HEK293 (cell line): ENCODE measurements around the gene COX6A2.

Source experiments
- CTCF ChIA-PET: fragments of 350-600 bp; formaldehyde crosslinking; extraction: SDS; loops from one replicate; lab custom pipeline; 2021; ENCODE audit warnings: antibody characterized with exemption; lab: Yijun Ruan, JAX
- POLR2A ChIA-PET: fragments of 300-600 bp; formaldehyde crosslinking; extraction: SDS; loops from one replicate; lab custom pipeline; 2020; ENCODE audit warnings: antibody characterized with exemption, inconsistent platforms; lab: Yijun Ruan, JAX
- H3K27ac ChIP-seq: fragments of 200-500 bp; sonication (Bioruptor generic); 2 replicates; pipeline ENCODE4 v1.5.1; 2014; ENCODE audit warnings: low read depth, low read length, control low read depth, inconsistent platforms; ENCODE audit errors: extremely low read depth
- H3K36me3 ChIP-seq, 2 experiments: fragments of 200-500 bp in 1 of 2; sonication (Bioruptor generic) in 1 of 2; 1 replicate in 1 of 2; 2 replicates in 1 of 2; pipeline ENCODE4 v1.5.1; 2014 to 2017; ENCODE audit warnings: inconsistent platforms in 2 of 2, low read length in 2 of 2; ENCODE audit not compliant: control insufficient read depth in 2 of 2, insufficient read depth in 1 of 2
- H3K4me1 ChIP-seq: fragments of 200-500 bp; sonication (Bioruptor generic); 2 replicates; pipeline ENCODE4 v1.5.1; 2014; ENCODE audit warnings: mild to moderate bottlenecking, low read length, inconsistent platforms; ENCODE audit not compliant: control insufficient read depth, insufficient read depth
- H3K4me3 ChIP-seq: 2 replicates; pipeline ENCODE4 v1.5.1; 2011; ENCODE audit warnings: low read depth, mild to moderate bottlenecking, control low read depth, low read length, moderate library complexity
- H3K9me3 ChIP-seq: fragments of 200-500 bp; sonication (Bioruptor generic); 2 replicates; pipeline ENCODE4 v1.5.1; 2014; ENCODE audit warnings: low read depth, low read length, inconsistent platforms; ENCODE audit not compliant: control insufficient read depth, insufficient read depth
- IKZF3 ChIP-seq: fragments of 450-650 bp; IDR thresholded peaks from 2 replicates; pipeline ENCODE4 v1.5.0; 2018; ENCODE audit warnings: missing biosample characterization, mild to moderate bottlenecking, missing genetic modification characterization, moderate library complexity
- KLF16 ChIP-seq: fragments of 450-650 bp; formaldehyde crosslinking; IDR thresholded peaks from 2 replicates; pipeline ENCODE4 v1.5.1; 2017; ENCODE audit warnings: missing biosample characterization, missing genetic modification characterization
- MEIS1 ChIP-seq: sonication (generic); formaldehyde crosslinking; IDR thresholded peaks from 2 replicates; pipeline ENCODE4 v1.8.1; 2022; ENCODE audit warnings: missing genetic modification reagents, mild to moderate bottlenecking, borderline replicate concordance
- MYNN ChIP-seq: fragments of 450-650 bp; formaldehyde crosslinking; IDR thresholded peaks from 2 replicates; pipeline ENCODE4 v1.5.1; 2016; ENCODE audit warnings: missing biosample characterization, missing genetic modification characterization, borderline replicate concordance
- REPIN1 ChIP-seq: fragments of 450-650 bp; formaldehyde crosslinking; IDR thresholded peaks from 2 replicates; pipeline ENCODE4 v1.5.1; 2017; ENCODE audit warnings: missing biosample characterization, missing genetic modification characterization, low read depth
- SP2 ChIP-seq: fragments of 450-650 bp; formaldehyde crosslinking; IDR thresholded peaks from 2 replicates; pipeline ENCODE4 v1.5.1; 2016; ENCODE audit warnings: missing biosample characterization, missing genetic modification characterization
- SP3 ChIP-seq: fragments of 450-650 bp; formaldehyde crosslinking; IDR thresholded peaks from 2 replicates; pipeline ENCODE4 v1.5.1; 2016; ENCODE audit warnings: missing biosample characterization, missing genetic modification characterization
- TCF7L2 ChIP-seq: IDR thresholded peaks from 2 replicates; pipeline ENCODE4 v1.6.1; 2011; ENCODE audit warnings: low read depth, mild to moderate bottlenecking, inconsistent platforms, low read length, moderate library complexity, borderline replicate concordance
- ZBTB26 ChIP-seq: fragments of 450-650 bp; formaldehyde crosslinking; optimal IDR thresholded peaks from 2 replicates; pipeline ENCODE3; 2016; ENCODE audit warnings: missing biosample characterization, mild to moderate bottlenecking, missing genetic modification characterization
- ZBTB6 ChIP-seq: fragments of 450-650 bp; formaldehyde crosslinking; IDR thresholded peaks from 2 replicates; pipeline ENCODE4 v1.5.1; 2017; ENCODE audit warnings: missing biosample characterization, missing genetic modification characterization
- ZBTB7A ChIP-seq: fragments of 450-650 bp; formaldehyde crosslinking; IDR thresholded peaks from 2 replicates; pipeline ENCODE4 v1.5.1; 2016; ENCODE audit warnings: low read depth, missing biosample characterization, missing genetic modification characterization
- ZNF155 ChIP-seq: fragments of 450-650 bp; formaldehyde crosslinking; IDR thresholded peaks from 2 replicates; pipeline ENCODE4 v1.5.1; 2016; ENCODE audit warnings: missing biosample characterization, missing genetic modification characterization
- ZNF157 ChIP-seq: fragments of 450-650 bp; formaldehyde crosslinking; IDR thresholded peaks from 2 replicates; pipeline ENCODE4 v1.5.1; 2016; ENCODE audit warnings: missing biosample characterization, missing genetic modification characterization
- ZNF169 ChIP-seq: fragments of 450-650 bp; formaldehyde crosslinking; IDR thresholded peaks from 2 replicates; pipeline ENCODE4 v1.5.1; 2016; ENCODE audit warnings: missing biosample characterization, missing genetic modification characterization
- ZNF19 ChIP-seq: fragments of 450-650 bp; formaldehyde crosslinking; IDR thresholded peaks from 2 replicates; pipeline ENCODE4; 2016; ENCODE audit warnings: missing biosample characterization, missing genetic modification characterization, low read depth
- ZNF211 ChIP-seq: fragments of 450-650 bp; formaldehyde crosslinking; IDR thresholded peaks from 2 replicates; pipeline ENCODE4 v1.5.1; 2016; ENCODE audit warnings: low read depth, missing biosample characterization, missing genetic modification characterization
- ZNF274 ChIP-seq, 2 experiments: fragments of 200-500 bp in 1 of 2; fragments of 450-650 bp in 1 of 2; sonication (Bioruptor generic) in 1 of 2; formaldehyde crosslinking in 1 of 2; IDR thresholded peaks; 2 replicates each; pipeline versions ENCODE4 v1.5.1 to v1.6.1; 2014 to 2016; ENCODE audit warnings: borderline replicate concordance in 1 of 2, inconsistent platforms in 1 of 2, low read length in 1 of 2, missing biosample characterization in 1 of 2, missing genetic modification characterization in 1 of 2
- ZNF335 ChIP-seq: fragments of 450-650 bp; formaldehyde crosslinking; conservative IDR thresholded peaks from 2 replicates; pipeline ENCODE4 v1.5.1; 2016; ENCODE audit warnings: missing biosample characterization, missing genetic modification characterization
- ZNF37A ChIP-seq: fragments of 450-650 bp; IDR thresholded peaks from 2 replicates; pipeline ENCODE4 v1.5.1; 2018; ENCODE audit warnings: missing biosample characterization, missing genetic modification characterization
- ZNF404 ChIP-seq: fragments of 450-650 bp; formaldehyde crosslinking; IDR thresholded peaks from 2 replicates; pipeline ENCODE4 v1.5.1; 2017; ENCODE audit warnings: missing biosample characterization, missing genetic modification characterization
- ZNF501 ChIP-seq: fragments of 450-650 bp; formaldehyde crosslinking; IDR thresholded peaks from 2 replicates; pipeline ENCODE4 v1.5.1; 2016; ENCODE audit warnings: missing biosample characterization, missing genetic modification characterization
- ZNF544 ChIP-seq: fragments of 450-650 bp; formaldehyde crosslinking; IDR thresholded peaks from 2 replicates; pipeline ENCODE4 v1.5.0; 2017; ENCODE audit warnings: missing biosample characterization, missing genetic modification characterization
- ZNF548 ChIP-seq: fragments of 450-650 bp; formaldehyde crosslinking; IDR thresholded peaks from 2 replicates; pipeline ENCODE4 v1.5.1; 2016; ENCODE audit warnings: missing biosample characterization, missing genetic modification characterization
- ZNF549 ChIP-seq: fragments of 450-650 bp; IDR thresholded peaks from 2 replicates; pipeline ENCODE4 v1.5.1; 2018; ENCODE audit warnings: missing biosample characterization, missing genetic modification characterization, mild to moderate bottlenecking, inconsistent platforms, moderate library complexity
- ZNF629 ChIP-seq: fragments of 450-650 bp; formaldehyde crosslinking; IDR thresholded peaks from 2 replicates; pipeline ENCODE4 v1.5.1; 2017; ENCODE audit warnings: missing biosample characterization, missing genetic modification characterization
- ZNF670 ChIP-seq: fragments of 450-650 bp; formaldehyde crosslinking; IDR thresholded peaks from 2 replicates; pipeline ENCODE4 v1.5.1; 2016; ENCODE audit warnings: missing biosample characterization, missing genetic modification characterization, low read depth
- ZNF776 ChIP-seq: fragments of 450-650 bp; formaldehyde crosslinking; IDR thresholded peaks from 2 replicates; pipeline ENCODE4 v1.5.0; 2017; ENCODE audit warnings: missing biosample characterization, missing genetic modification characterization, borderline replicate concordance
- ZNF792 ChIP-seq: fragments of 450-650 bp; formaldehyde crosslinking; IDR thresholded peaks from 2 replicates; pipeline ENCODE4 v1.5.1; 2016; ENCODE audit warnings: missing biosample characterization, missing genetic modification characterization
- ZSCAN30 ChIP-seq: fragments of 450-650 bp; IDR thresholded peaks from 2 replicates; pipeline ENCODE4 v1.5.1; 2018; ENCODE audit warnings: missing biosample characterization, mild to moderate bottlenecking, missing genetic modification characterization, moderate library complexity
- TF ChIP-seq, protein P1 (sequence below): fragments of 450-650 bp; formaldehyde crosslinking; IDR thresholded peaks from 2 replicates; pipeline ENCODE4 v1.5.1; 2016; ENCODE audit warnings: missing biosample characterization, missing genetic modification characterization

COX6A2 gene

DNA sequence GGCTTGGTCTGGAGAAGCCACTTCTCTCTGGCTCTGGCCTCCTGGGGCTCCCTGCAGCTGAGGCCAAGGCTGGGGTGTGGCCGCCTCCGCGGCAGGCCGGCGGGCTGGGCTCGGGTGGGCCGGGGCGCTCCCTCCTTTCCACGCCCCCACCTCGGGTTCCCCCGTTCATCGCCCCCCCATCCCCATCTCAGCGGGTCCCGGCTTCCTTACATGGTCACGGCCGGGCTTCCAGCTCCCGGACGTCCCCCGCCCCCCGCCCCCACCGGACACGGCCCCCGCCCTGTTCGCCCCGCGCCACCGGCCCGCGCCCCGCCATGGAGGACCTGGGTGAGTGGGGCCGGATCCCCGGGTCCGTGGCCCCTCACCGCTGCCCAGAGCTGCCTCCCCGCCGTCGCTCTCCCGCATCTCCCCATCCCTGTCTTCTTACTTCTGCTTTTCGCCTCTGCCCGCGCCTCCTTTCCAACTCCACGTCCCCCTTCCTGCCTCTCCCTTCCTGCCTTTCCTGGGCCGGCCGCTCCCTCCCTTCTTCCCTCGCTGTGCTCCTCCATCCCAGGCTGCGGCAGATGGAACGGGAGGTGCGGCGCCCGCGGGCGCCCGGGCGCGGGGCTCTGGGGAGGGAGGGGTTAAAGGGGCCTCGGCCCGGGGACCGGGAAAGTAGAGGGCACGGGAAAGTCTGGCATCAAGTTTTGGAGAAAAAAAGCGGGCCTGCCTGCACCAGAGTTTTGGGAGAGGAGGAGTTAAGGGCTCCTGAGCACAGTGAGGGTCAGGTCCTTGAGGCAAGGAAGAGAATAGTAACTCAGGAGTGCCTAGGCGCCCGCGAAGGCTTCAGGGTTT, 43.9 kb upstream of the COX6A2 start, which contains the start of gene TGFB1I1 (continued):
- peak; percentile 3; the same call in 1 of the 2 replicates for TF ChIP-seq SP3 (tag by site-specific recombination)
- no peak for TF ChIP-seq ZSCAN30 (tag by site-specific recombination)
- TF ChIP-seq REPIN1 (tag by site-specific recombination): no peak
- TF ChIP-seq, protein P1, sequence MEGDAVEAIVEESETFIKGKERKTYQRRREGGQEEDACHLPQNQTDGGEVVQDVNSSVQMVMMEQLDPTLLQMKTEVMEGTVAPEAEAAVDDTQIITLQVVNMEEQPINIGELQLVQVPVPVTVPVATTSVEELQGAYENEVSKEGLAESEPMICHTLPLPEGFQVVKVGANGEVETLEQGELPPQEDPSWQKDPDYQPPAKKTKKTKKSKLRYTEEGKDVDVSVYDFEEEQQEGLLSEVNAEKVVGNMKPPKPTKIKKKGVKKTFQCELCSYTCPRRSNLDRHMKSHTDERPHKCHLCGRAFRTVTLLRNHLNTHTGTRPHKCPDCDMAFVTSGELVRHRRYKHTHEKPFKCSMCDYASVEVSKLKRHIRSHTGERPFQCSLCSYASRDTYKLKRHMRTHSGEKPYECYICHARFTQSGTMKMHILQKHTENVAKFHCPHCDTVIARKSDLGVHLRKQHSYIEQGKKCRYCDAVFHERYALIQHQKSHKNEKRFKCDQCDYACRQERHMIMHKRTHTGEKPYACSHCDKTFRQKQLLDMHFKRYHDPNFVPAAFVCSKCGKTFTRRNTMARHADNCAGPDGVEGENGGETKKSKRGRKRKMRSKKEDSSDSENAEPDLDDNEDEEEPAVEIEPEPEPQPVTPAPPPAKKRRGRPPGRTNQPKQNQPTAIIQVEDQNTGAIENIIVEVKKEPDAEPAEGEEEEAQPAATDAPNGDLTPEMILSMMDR: no peak
- no peak for TF ChIP-seq ZNF629 (tag by site-specific recombination)
- peak; percentile 91 for TF ChIP-seq ZNF335
- TF ChIP-seq MEIS1 (CRISPR knock-in tag): no peak
- TF ChIP-seq ZNF549 (tag by site-specific recombination): no peak
- TF ChIP-seq ZNF776 (tag by site-specific recombination): no peak
- TF ChIP-seq ZNF155 (tag by site-specific recombination): no peak
- no peak for TF ChIP-seq MYNN (tag by site-specific recombination)
- TF ChIP-seq ZNF169 (tag by site-specific recombination): no peak
- TF ChIP-seq ZNF274 (IDR thresholded peaks at IDR 0.05; ENCODE audit: low read length): no peak
- no peak for TF ChIP-seq ZNF274 (tag by site-specific recombination; IDR thresholded peaks at IDR 0.05; ENCODE audit: borderline replicate concordance)
- no peak for TF ChIP-seq ZNF37A (tag by site-specific recombination)

DNA sequence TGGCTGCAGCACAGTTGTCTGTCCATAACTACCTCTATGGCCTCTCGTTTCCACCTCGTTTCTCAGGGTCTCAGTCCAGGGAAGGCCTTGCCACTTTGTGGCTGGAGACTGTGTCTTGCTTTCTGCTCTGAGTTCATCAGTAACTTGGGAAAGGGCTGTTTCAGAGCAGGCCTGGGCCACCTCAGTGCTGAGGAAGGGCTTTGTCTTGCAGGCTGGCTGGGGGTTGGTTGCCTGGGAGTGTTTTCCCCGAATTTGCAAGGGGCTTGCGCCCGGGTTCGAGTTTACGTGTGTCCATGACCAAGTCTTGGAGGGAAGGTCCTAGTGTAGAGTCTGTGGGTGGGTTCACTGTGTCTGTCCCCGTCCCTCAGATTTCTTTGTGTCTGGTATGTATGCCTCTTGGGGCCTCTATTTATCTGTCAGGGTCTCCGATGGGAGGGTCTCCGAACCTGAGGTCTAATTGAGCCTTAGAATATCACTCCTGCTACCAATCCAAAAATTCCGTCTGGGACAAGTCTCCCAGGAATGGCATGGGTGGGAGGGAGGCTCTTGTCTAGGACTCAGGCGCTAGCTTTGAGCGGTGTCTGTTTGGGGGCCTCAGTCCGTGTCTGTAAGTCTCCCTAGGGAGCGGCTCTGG, 43.2 kb upstream of the COX6A2 start:
- ChIA-PET CTCF (no interaction called here), POLR2A (interaction anchor here (0.7 to 1.2 kb wide), 2 partner anchors 11 to 12 kb away, joined by 3 read pairs; partner anchors contain the start of gene ARMC5)
- Histone ChIP-seq H3K36me3 (peaks cover 0 to 20% of the 10 kb centered on the region in 2 experiments; a peak in 1 of 3 replicates), H3K27ac (no peak overlapping the region), H3K9me3 (no peaks in the 10 kb centered on the region), H3K4me1 (no peaks in the 10 kb centered on the region), H3K4me3 (peak overlapping the region; percentile 47)
- TF ChIP-seq ZBTB26 (tag by site-specific recombination): no peak
- TF ChIP-seq IKZF3: peak; percentile 75
- TF ChIP-seq ZBTB6 (tag by site-specific recombination): peak; percentile 52; the same call in 1 of the 2 replicates

- POLR2A ChIA-PET: no interaction called here
- H3K4me3 ChIP-seq: no peak overlapping the region
- TF ChIP-seq ZNF670 (no peak), ZNF211 (no peak), ZNF404 (no peak), ZNF544 (no peak), ZNF792 (tag by site-specific recombination) (no peak), ZNF157 (no peak), ZNF501 (tag by site-specific recombination) (no peak), ZNF19 (no peak), KLF16 (tag by site-specific recombination) (no peak), ZBTB7A (tag by site-specific recombination) (no peak), TCF7L2 (no peak), SP2 (tag by site-specific recombination) (no peak), ZNF548 (tag by site-specific recombination) (no peak)
Observed at GRCh38 chr16:31470615-31471014, 42.5 kb upstream of the COX6A2 start.

More at GRCh38 chr16:31470615-31471014, 42.5 kb upstream of the COX6A2 start:
- CTCF ChIA-PET: interaction anchor here (1.1 kb wide), 1 partner anchor 10 kb away, joined by 5 read pairs; no protein-coding TSS in a partner anchor
- Histone ChIP-seq H3K9me3 (no peaks in the 10 kb centered on the region), H3K36me3 (peaks cover 0 to 26% of the 10 kb centered on the region in 2 experiments; a peak in 1 of 3 replicates), H3K4me1 (no peaks in the 10 kb centered on the region), H3K27ac (no peak overlapping the region)
